Stomach smooth muscle (tissue), 2 donors: ENCODE data around the gene PRTN3.
"Not testable (repeated sequence)": the region's sequence is repeated elsewhere in the genome, so short reads cannot be mapped to it uniquely, and the experiment has no call there.

ENCODE experiments used
- H3K27ac ChIP-seq: one replicate; pipeline ENCODE4 v1.7.0; 2013; ENCODE audit warnings: mild to moderate bottlenecking, low read length, inconsistent platforms
- H3K27me3 ChIP-seq, 2 donors: one replicate each; pipeline ENCODE4 v1.7.0; 2013; ENCODE audit warnings: low read length in 2 of 2; ENCODE audit not compliant: insufficient read depth in 2 of 2, control insufficient read depth in 1 of 2
- H3K36me3 ChIP-seq, 2 donors: one replicate each; pipeline ENCODE4 v1.7.0; 2013; ENCODE audit warnings: low read length in 2 of 2; ENCODE audit not compliant: control insufficient read depth in 2 of 2, insufficient read depth in 2 of 2
- H3K4me1 ChIP-seq: one replicate; pipeline ENCODE4 v1.7.0; 2013; ENCODE audit warnings: low read length; ENCODE audit not compliant: control insufficient read depth, insufficient read depth
- H3K4me3 ChIP-seq, 2 donors: one replicate each; pipeline ENCODE4 v1.7.0; 2013; ENCODE audit warnings: low read length in 2 of 2
- H3K9ac ChIP-seq, 2 donors: one replicate each; pipeline ENCODE4 v1.7.0; 2013; ENCODE audit warnings: low read length in 2 of 2, mild to moderate bottlenecking in 1 of 2
- H3K9me3 ChIP-seq, 2 donors: one replicate each; pipeline ENCODE4 v1.7.0; 2013; ENCODE audit warnings: low read length in 2 of 2; ENCODE audit not compliant: control insufficient read depth in 2 of 2
- donor health status: healthy.
- donor health status: Pancreatic carcinoma.

Gene PRTN3

DNA sequence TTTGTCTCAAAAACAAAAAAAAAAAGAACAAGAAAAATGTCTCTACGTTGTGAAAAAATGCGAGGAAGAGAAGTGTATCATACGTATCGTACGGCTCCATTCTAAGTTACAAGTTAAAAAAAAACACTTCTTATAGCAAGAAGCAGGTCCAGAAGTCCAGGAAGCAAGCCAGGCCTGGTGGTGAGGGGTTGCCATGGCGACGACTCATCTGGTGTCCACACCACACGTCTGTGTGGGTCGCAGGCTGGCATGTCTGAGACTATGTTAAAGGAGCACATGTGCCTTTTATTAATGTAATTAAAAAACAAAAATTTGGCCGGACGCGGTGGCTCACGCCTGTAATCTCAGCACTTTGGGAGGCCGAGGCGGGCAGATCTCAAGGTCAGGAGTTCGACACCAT, 46.3 kb downstream of the PRTN3 start:
- Histone ChIP-seq H3K4me3 (no peak overlapping the region), H3K27ac (no peak overlapping the region), H3K27me3 (no peaks in the 10 kb centered on the region), H3K4me1 (peaks cover 9% of the 10 kb centered on the region), H3K9me3 (no peaks in the 10 kb centered on the region), H3K9ac (no peak overlapping the region), H3K36me3 (peaks cover 21 to 37% of the 10 kb centered on the region in 2 donors)

DNA sequence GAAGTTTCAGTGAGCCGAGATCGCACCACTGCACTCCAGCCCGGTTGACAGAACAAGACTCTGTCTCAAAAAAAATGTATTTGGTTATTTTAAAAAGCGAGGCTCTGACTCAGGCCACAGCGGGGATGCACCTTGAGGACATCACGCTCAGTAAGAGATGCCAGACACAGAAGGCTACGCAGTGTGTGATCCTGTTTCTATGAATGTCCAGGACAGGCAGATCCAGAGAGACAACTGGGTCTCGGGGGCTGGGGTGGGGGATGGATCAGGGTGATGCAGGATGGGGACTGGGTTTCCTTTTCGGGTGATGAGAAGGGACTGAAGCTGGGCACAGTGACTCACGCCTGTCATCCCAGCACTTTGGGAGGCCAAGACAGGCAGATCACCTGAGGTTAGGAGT, 46.8 kb downstream of the PRTN3 start:
- Histone ChIP-seq H3K27ac (no peak overlapping the region), H3K4me1 (peaks cover 14% of the 10 kb centered on the region), H3K36me3 (peaks cover 15 to 32% of the 10 kb centered on the region in 2 donors), H3K9me3 (no peaks in the 10 kb centered on the region), H3K4me3 (no peak overlapping the region), H3K9ac (no peak overlapping the region), H3K27me3 (no peaks in the 10 kb centered on the region)

DNA sequence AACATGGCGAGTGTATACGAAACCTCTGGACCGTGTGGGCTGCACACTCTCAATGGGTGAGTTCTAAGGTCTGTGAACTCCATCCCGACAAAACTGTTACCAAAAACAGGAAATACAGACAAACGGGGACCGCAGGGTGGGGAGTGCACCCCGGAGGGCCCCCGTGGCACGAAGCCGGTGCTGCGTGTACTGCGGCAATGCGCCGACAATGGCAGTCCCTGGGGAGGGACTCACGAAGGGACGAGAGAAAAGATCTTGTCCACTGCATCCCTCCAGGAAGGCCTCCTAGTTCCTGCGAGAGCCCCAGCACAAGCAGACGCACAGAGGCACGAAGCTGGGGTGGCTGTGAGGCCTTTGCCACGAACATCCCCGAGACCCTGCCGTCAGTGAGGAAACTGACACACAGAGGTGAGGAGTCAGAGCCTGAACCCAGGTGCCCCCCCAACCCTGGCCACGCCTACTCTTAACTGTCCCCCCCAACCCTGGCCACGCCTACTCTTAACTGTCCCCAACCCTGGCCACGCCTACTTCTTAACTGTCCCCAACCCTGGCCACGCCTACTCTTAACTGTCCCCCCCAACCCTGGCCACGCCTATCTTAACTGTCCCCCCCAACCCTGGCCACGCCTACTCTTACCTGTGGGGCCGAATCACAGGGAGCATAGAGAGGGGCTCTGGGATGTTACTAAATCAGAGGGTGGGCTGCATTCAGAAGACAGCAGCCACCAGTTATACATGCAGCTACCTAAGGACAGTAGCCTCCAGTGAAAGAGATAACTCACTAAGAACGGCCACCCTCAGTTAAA, 48.0 kb downstream of the PRTN3 start:
- H3K4me3 ChIP-seq, result no peak overlapping the region
- peaks cover 14% of the 10 kb centered on the region for H3K4me1 ChIP-seq
- H3K27ac ChIP-seq, result no peak overlapping the region
- H3K9ac ChIP-seq, result no peak overlapping the region
- H3K27me3 ChIP-seq, result no peaks in the 10 kb centered on the region
- H3K9me3 ChIP-seq, result no peaks in the 10 kb centered on the region
- peaks cover 12 to 25% of the 10 kb centered on the region in 2 donors for H3K36me3 ChIP-seq

DNA sequence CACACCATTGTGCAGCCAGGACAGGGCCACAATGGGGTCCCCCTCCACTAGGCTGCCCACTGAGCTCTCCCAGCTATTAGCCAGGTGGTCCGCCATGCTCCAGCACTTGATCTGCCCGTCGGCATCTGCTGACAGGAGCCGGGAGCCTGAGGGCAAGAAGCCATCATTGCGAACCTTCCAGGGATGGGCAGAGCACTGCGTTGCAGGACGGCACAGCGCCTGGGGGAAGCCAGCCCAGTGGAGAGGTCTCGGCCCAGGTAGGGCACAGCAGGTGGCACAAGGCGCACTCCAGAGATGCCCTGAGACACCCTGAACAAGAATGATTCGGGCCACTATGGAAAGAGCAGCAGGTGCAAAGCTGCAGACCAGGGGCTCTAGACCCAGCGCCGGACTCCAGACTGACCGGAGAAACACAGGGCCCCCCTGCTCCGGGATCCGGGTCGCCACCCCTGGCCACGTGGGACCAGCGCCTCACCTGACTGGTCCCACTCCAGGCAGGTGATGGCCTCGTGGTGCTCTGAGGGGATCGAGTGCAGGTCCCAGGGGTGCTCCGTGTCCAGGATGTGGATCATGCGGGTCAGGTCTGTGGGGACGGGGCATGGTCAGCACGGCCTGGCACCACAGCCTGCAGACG, 49.0 kb downstream of the PRTN3 start:
- Histone ChIP-seq H3K9ac (no peak overlapping the region), H3K4me1 (peaks cover 14% of the 10 kb centered on the region), H3K9me3 (no peaks in the 10 kb centered on the region), H3K36me3 (peaks cover 12 to 22% of the 10 kb centered on the region in 2 donors), H3K27me3 (no peaks in the 10 kb centered on the region), H3K4me3 (no peak overlapping the region), H3K27ac (no peak overlapping the region)

DNA sequence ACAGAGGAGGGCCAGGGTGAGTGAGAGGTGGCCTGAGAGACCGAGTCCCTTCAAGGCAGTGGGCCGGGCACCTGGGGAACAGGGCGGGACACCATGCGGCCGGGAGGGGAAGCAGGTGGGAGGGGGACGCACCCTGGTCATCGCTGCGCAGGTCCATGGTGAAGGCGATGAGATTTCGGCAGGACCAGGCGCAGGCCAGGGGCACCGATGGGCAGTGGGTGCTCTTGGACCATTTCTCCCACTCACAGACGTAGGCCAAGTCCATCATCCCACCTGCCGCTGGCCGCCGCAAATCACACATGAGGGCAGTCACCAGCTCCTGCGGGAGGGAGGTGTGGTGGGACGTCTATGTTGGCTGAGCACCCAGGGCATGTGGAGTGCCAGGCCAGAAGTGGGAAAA, 50.0 kb downstream of the PRTN3 start:
- Histone ChIP-seq H3K36me3 (peaks cover 12 to 19% of the 10 kb centered on the region in 2 donors), H3K27me3 (no peaks in the 10 kb centered on the region), H3K4me1 (peaks cover 14% of the 10 kb centered on the region), H3K9ac (no peak overlapping the region), H3K4me3 (no peak overlapping the region), H3K9me3 (no peaks in the 10 kb centered on the region), H3K27ac (no peak overlapping the region)

DNA sequence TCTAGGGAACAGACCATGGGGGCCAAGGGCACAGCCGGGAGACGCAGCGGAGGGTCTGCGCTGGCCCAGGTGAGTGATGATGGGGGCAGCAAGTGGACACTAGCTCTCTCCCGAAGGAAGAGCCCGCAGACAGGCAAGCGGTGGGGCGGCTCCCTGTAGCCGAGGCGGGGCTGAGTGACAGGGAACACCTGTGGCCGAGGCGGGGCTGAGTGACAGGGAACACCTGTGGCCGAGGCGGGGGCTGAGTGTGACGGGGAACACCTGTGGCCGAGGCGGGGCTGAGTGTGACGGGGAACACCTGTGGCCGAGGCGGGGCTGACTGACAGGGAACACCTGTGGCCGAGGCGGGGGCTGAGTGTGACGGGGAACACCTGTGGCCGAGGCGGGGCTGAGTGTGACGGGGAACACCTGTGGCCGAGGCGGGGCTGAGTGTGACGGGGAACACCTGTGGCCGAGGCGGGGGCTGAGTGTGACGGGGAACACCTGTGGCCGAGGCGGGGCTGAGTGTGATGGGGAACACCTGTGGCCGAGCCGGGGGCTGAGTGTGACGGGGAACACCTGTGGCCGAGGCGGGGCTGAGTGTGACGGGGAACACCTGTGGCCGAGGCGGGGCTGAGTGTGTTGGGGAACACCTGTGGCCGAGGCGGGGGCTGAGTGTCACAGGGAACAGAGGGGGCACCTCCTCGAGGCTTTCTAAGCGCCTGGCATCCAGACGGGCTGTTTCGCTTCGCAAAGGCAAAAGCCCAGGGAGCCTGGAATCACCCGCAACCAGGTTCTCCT, 50.8 kb downstream of the PRTN3 start:
- not testable (repeated sequence) for H3K27me3 ChIP-seq, H3K9me3 ChIP-seq, H3K27ac ChIP-seq
- peaks cover 5 to 15% of the 10 kb centered on the region in 2 donors for H3K36me3 ChIP-seq
- peak overlapping the region; percentile 62 to 85 for H3K4me3 ChIP-seq
- H3K4me1 ChIP-seq, result peaks cover 14% of the 10 kb centered on the region
- peak overlapping the region; percentile 62 to 78 for H3K9ac ChIP-seq

DNA sequence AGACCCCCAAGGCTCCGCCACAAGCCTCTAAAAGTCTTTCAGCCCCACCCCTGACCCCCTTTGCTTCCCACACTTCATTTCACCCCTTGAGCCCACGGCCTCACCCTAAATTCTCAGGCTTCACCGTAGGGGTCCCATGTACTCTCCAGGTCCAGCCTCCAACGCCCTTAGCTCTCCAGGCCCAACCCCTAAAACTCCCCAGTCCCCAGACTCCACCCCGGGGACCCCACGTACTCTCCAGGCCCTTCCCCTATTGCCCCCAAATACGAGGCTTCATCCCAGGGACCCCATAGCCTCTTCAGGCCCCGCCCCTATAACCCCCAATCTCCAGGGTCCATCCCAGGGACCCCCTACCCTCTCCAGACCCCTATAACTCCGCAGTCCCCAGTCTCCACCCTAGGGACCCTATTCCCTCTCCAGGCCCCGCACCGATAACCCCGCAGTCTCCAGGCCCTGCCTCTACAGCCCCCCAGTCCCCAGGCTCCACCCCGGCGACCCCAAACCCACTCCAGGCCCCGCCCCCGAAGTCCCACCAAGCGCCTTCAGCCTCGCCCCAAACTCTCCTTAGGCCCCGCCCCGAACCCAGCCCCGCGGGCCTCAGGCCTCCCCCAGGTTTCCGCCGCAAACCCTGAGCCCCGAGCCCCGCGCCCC, 51.6 kb downstream of the PRTN3 start:
- no peaks in the 10 kb centered on the region for H3K27me3 ChIP-seq
- H3K4me1 ChIP-seq, result peaks cover 14% of the 10 kb centered on the region
- peak overlapping the region; percentile 62 to 85 for H3K4me3 ChIP-seq
- peak overlapping the region; percentile 87 for H3K27ac ChIP-seq
- no peaks in the 10 kb centered on the region for H3K9me3 ChIP-seq
- H3K9ac ChIP-seq, result peak overlapping the region; percentile 62 to 78
- peaks cover 6 to 13% of the 10 kb centered on the region in 2 donors for H3K36me3 ChIP-seq

DNA sequence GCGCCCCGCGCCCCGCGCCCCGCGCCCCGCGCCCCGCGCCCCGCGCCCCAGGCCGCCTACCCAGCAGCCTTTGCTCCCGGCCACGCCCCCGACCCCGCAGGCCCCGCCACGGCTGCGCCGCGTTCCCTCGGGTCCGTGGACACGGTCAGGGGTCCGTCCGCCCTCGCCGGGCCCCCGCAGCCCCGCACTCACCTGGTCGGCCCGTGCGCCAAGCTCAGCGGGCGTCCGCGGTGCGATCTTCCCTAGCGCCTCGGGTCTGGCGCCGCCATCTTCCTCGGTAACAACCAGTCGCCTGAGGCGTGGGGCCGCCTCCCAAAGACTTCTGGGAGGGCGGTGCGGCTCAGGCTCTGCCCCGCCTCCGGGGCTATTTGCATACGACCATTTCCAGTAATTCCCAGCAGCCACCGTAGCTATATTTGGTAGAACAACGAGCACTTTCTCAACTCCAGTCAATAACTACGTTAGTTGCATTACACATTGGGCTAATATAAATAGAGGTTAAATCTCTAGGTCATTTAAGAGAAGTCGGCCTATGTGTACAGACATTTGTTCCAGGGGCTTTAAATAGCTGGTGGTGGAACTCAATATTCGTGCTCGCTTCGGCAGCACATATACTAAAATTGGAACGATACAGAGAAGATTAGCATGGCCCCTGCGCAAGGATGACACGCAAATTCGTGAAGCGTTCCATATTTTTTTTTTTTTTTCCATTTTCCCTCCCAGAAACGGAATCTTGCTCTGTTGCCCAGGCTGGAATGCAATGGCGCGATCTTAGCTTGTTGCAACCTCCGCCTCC, 52.3 kb downstream of the PRTN3 start, which contains the start of the genes MED16 and RNU6-9:
MED16 (minus strand) TSS at position 294 of the 796 bp plus-strand sequence. CDS start 2,056 bp downstream, outside the sequence.
RNU6-9 (plus strand) TSS at position 591 of the 796 bp plus-strand sequence.
- no peaks in the 10 kb centered on the region for H3K9me3 ChIP-seq
- H3K36me3 ChIP-seq, result peaks cover 6 to 13% of the 10 kb centered on the region in 2 donors
- peak within 1 kb of the TSS; percentile 87 for H3K27ac ChIP-seq
- H3K4me1 ChIP-seq, result peaks cover 14% of the 10 kb centered on the region
- H3K9ac ChIP-seq, result peak within 1 kb of the TSS; percentile 78 to 89
- peak within 1 kb of the TSS; percentile 69 to 85 for H3K4me3 ChIP-seq
- H3K27me3 ChIP-seq, result no peaks in the 10 kb centered on the region

DNA sequence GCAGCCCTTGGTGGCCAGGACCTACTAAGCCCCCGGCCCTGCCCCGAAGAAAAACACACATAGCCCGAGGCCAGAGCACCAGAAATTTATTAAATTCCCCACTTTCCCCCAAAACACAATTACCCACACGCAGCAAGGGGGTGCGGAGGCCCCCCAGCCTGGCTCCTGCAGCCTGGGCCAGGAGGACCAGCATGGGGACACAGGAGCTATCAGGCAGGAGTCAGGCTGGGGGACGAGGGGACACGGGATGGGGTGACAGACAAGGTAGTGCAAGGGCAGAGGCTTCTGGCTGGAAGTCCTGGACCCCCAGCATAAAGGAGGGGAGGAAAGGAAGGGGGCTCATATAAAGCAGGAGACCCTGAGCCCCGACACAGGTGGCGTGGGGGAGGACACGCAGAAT, 55.6 kb downstream of the PRTN3 start:
- H3K4me1 ChIP-seq, result peaks cover 8% of the 10 kb centered on the region
- no peak overlapping the region for H3K9ac ChIP-seq
- peaks cover 0 to 3% of the 10 kb centered on the region in 2 donors for H3K36me3 ChIP-seq
- no peak overlapping the region for H3K27ac ChIP-seq
- H3K27me3 ChIP-seq, result no peaks in the 10 kb centered on the region
- no peak overlapping the region for H3K4me3 ChIP-seq
- no peaks in the 10 kb centered on the region for H3K9me3 ChIP-seq
